ENCODE measurements around the gene PDIA6. TPM values are rescaled to one million over a fixed set of nuclear protein-coding genes. Genes with fewer than 3 reads are reported as not detected.

PDIA6 gene
- total RNA-seq, 1 donor from 2014 or later: 167 TPM

DNA sequence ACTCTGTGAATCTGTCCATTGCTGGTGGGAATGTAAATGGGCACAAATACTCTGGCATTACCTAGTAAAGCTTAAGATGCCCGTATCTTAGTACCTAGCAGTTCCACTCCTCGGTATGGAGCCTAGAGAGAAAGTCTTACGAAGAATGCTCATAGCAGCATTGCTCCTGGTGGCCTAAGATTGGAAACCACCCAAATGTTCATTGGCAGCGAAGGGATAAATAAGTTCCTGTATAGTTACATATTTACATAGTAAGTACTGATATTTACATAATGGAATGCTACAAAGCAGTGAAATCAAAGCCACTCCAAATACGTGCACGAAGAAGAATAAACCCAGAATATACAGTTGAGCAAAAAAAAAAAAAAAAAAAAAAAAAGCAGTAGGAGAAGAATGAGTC, 46.7 kb upstream of the PDIA6 start:
- H3K27me3 ChIP-seq (ENCODE audit: low read depth): peaks cover 10% of the 10 kb centered on the region
- DNase-seq (no peak), ATAC-seq (no peak)
- no peaks in the 10 kb centered on the region for H3K36me3 ChIP-seq
- no peak overlapping the region for H3K27ac ChIP-seq
- no peaks in the 10 kb centered on the region for H3K9me3 ChIP-seq
- TF ChIP-seq, protein P1, sequence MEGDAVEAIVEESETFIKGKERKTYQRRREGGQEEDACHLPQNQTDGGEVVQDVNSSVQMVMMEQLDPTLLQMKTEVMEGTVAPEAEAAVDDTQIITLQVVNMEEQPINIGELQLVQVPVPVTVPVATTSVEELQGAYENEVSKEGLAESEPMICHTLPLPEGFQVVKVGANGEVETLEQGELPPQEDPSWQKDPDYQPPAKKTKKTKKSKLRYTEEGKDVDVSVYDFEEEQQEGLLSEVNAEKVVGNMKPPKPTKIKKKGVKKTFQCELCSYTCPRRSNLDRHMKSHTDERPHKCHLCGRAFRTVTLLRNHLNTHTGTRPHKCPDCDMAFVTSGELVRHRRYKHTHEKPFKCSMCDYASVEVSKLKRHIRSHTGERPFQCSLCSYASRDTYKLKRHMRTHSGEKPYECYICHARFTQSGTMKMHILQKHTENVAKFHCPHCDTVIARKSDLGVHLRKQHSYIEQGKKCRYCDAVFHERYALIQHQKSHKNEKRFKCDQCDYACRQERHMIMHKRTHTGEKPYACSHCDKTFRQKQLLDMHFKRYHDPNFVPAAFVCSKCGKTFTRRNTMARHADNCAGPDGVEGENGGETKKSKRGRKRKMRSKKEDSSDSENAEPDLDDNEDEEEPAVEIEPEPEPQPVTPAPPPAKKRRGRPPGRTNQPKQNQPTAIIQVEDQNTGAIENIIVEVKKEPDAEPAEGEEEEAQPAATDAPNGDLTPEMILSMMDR (IDR thresholded peaks at IDR 0.05): no peak
- intact Hi-C loops (cut with DNase I): no loop called here
- peaks cover 3% of the 10 kb centered on the region for H3K4me1 ChIP-seq
- H3K4me3 ChIP-seq: no peak overlapping the region

- Histone ChIP-seq H3K4me1 (no peaks in the 10 kb centered on the region), H3K27ac (no peak overlapping the region), H3K27me3 (ENCODE audit: low read depth) (no peaks in the 10 kb centered on the region), H3K9me3 (no peaks in the 10 kb centered on the region), H3K4me3 (no peak overlapping the region), H3K36me3 (no peaks in the 10 kb centered on the region)
- ATAC-seq (no peak), DNase-seq (no peak)
- TF ChIP-seq, protein P1 (IDR thresholded peaks at IDR 0.05): no peak
- intact Hi-C loops (cut with DNase I): no loop called here
Observed at GRCh38 chr2:10848541-10848940, 36.0 kb upstream of the PDIA6 start.

DNA sequence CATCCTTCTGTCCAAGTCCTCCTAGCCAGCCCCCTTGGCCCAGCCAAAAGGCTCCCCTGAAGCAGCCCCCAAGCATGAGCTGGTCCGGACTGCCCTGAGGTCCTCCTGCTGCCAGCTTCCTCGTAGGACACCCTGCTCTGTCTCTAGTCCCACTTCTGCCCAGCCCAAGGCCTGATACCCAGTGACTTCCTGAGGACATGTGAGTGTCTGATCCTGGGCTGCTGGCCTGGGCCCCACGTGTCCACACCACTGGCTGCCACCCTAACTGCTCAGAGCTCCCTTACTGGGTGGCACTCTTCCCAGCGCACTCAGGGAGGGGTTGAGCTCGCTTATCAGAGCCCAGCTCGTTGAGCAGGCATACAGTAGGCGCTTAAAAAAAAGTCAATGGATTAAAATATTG, 34.4 kb upstream of the PDIA6 start:
- no peak for ATAC-seq

GRCh38 chr2:10846110-10846861, 33.7 kb upstream of the PDIA6 start:
- no peak overlapping the region for H3K27ac ChIP-seq
- H3K4me1 ChIP-seq: no peaks in the 10 kb centered on the region
- intact Hi-C loops (cut with DNase I): no loop called here
- no peak overlapping the region for H3K4me3 ChIP-seq
- no peaks in the 10 kb centered on the region for H3K36me3 ChIP-seq
- peaks cover 7% of the 10 kb centered on the region for H3K9me3 ChIP-seq
- DNase-seq: no peak
- ATAC-seq: peak; percentile 18 to 42
- TF ChIP-seq, protein P1 (IDR thresholded peaks at IDR 0.05): no peak
- H3K27me3 ChIP-seq (ENCODE audit: low read depth): no peaks in the 10 kb centered on the region

More for the DNA sequence above, 34.4 kb upstream of the PDIA6 start:
- TF ChIP-seq, protein P1 (IDR thresholded peaks at IDR 0.05): no peak
- intact Hi-C loops (cut with DNase I): no loop called here
- no peak overlapping the region for H3K27ac ChIP-seq
- no peaks in the 10 kb centered on the region for H3K9me3 ChIP-seq
- no peaks in the 10 kb centered on the region for H3K4me1 ChIP-seq
- DNase-seq: no peak
- no peak overlapping the region for H3K4me3 ChIP-seq
- H3K36me3 ChIP-seq: no peaks in the 10 kb centered on the region
- no peaks in the 10 kb centered on the region for H3K27me3 ChIP-seq (ENCODE audit: low read depth)

- no peaks in the 10 kb centered on the region for H3K4me1 ChIP-seq
- H3K9me3 ChIP-seq: peaks cover 13% of the 10 kb centered on the region
- DNase-seq (no peak), ATAC-seq (no peak)
- TF ChIP-seq, protein P1 (IDR thresholded peaks at IDR 0.05): no peak
- H3K27ac ChIP-seq: no peak overlapping the region
- intact Hi-C loops (cut with DNase I): no loop called here
- no peaks in the 10 kb centered on the region for H3K36me3 ChIP-seq
- H3K4me3 ChIP-seq: no peak overlapping the region
- H3K27me3 ChIP-seq (ENCODE audit: low read depth): no peaks in the 10 kb centered on the region
Observed at GRCh38 chr2:10845640-10846039, 33.1 kb upstream of the PDIA6 start.

Data from lower lobe of right lung (tissue), 2 donors.